H1 (cell line): ENCODE measurements around the gene PGF. TPM values are rescaled to one million over a fixed set of nuclear protein-coding genes. Genes with fewer than 3 reads are reported as not detected.
A peak's percentile ranks its signal among the peaks of the same experiment; 100 is the strongest.

Experiments
- CEBPB ChIP-seq: IDR thresholded peaks from 2 replicates; pipeline ENCODE4 v1.6.1; 2012; ENCODE audit warnings: low read depth, low read length
- HDAC2 ChIP-seq, 2 experiments: fragments of 300-600 bp in 1 of 2; sonication (generic) in 1 of 2; IDR thresholded peaks; 2 replicates each; pipeline ENCODE4 v1.6.1; 2011 to 2012; ENCODE audit warnings: low read depth in 2 of 2, low read length in 2 of 2, mild to moderate bottlenecking in 2 of 2, moderate library complexity in 2 of 2, borderline replicate concordance in 1 of 2, inconsistent platforms in 1 of 2
- polyA plus RNA-seq, 7 experiments: library from polyadenylated mRNA; depleted of rRNA in 3 of 7; stranded (reverse) in 5 of 7; unstranded in 2 of 7; fragments of >200 nt in 5 of 7; fragments of 200-250 nt in 2 of 7; gene quantifications; 1 replicate in 5 of 7; 2 replicates in 1 of 7; 4 replicates in 1 of 7; pipeline versions ENCODE4 v1.2.1 to v1.2.3, GENCODE V29; 2011 to 2013; ENCODE audit warnings: missing spikeins in 2 of 7, mixed read lengths in 2 of 7
- total RNA-seq: library from RNA; stranded (reverse); fragmentation: NEBNext Ultra II Directional; extraction: Animal tissue kit (Norgen Biotek cat#: 25700); gene quantifications from 2 replicates; pipeline ENCODE4 v1.2.1, GENCODE V29; 2021

PGF gene
- total and polyA plus RNA-seq, 2 of the 8 experiments (the other 6 are each of a cell fraction or from before 2014, with no cell fraction given) = 2.1 to 4.1 TPM

- TF ChIP-seq CEBPB (peak; percentile 40; the same call in 1 of the 2 replicates), HDAC2 (IDR thresholded peaks at IDR 0.05; ENCODE audit: borderline replicate concordance in 1 of 2, low read depth in 2 of 2, low read length in 2 of 2) (no peak)
Observed at GRCh38 chr14:74913986-74914573, 41.3 kb downstream of the PGF start (continued).
